GM18505 (cell line): ENCODE measurements around the gene NFIX.

Experiments
- ATAC-seq: cut with Tn5 transposase; IDR thresholded peaks from one replicate; pipeline ENCODE4 v1.9.1; 2021; ENCODE audit not compliant: unreplicated experiment
- POLR2A ChIP-seq: IDR thresholded peaks from 4 replicates; pipeline ENCODE4 v1.6.1; 2011; ENCODE audit warnings: borderline replicate concordance; ENCODE audit not compliant: insufficient read depth, insufficient read length; ENCODE audit errors: extremely low read depth

Gene NFIX

DNA sequence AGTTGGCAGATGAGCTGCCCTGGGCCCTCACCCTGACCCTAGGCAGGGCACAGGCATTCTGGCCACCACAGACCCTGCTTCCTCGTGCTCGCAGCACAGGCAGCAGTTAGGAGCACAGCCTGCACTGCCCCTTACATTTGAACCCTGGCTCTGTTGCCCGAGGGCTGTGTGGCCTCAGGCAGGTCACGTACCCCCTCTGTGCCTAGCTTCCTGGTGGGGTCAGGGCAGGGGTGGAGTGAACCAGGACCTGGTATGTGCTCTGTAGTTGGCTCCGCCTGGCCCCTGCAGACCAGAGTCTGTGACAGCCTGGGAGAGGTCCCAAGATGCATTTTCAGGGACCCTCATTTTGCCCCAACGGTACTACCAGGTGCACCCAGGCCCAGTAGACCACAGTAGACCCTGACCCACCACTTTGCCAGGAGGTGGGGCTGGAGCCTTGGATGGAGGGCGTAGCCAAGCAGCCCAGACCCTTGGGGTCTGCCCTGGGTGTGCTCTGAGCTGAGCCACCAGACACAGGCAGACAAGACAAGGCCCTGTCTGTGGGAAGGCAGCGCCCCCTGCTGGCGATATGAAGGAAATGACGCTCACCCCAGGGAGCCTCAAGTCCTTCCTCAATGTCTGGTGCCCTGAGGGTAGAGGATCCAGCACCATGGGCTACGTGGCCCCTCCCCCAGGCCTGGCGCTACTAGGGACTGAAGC is 98.3 kb downstream of the NFIX start:
- TF ChIP-seq POLR2A, result no peak
- no peak for ATAC-seq

DNA sequence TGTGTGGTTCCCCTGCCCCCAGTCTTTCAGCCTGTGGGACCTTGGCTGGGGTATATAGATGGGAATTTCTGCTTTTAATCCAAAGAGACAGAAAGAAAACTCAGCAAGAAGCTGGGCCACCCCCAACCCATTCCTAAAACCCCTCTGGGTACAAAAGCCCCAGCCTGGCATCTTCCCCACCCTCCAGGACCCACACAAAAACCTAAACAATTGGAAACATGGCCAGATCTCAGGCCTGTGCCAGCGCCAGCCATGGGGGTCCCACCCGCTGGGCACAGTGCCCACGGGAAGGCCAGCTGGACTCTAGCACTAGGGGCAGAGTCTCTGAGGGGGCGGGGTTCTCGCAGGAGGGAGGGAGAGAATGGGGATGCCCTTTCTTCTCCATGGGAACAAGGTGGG is 98.8 kb downstream of the NFIX start:
- no peak for ATAC-seq
- TF ChIP-seq POLR2A, result no peak

- TF ChIP-seq POLR2A, result no peak
- no peak for ATAC-seq
Observed at GRCh38 chr19:13094771-13095392, 99.6 kb downstream of the NFIX start.

DNA sequence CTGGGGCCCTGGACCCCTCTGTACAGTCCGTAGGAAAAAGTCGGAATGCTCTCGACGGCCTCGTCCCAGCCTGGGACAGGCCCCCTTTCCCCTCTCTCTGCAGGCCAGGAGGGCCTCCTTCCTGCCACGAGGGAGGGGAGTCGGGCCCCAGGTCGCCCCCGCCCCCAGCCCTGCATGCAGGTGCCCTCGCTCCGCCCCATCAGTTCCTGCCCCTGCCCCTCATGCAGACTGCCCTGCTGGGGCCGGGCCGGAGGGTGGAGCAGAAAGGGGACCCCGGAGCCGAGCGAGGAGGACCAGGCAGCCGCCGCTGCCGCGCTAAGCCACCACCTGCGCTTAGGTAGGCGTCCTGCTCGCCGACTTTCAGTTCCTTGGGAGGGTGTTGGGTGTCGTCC is 100.1 kb downstream of the NFIX start:
- ATAC-seq, result no peak
- TF ChIP-seq POLR2A, result no peak

- ATAC-seq, result no peak
- TF ChIP-seq POLR2A, result no peak
Observed at GRCh38 chr19:13095934-13096927, 101.0 kb downstream of the NFIX start.

DNA sequence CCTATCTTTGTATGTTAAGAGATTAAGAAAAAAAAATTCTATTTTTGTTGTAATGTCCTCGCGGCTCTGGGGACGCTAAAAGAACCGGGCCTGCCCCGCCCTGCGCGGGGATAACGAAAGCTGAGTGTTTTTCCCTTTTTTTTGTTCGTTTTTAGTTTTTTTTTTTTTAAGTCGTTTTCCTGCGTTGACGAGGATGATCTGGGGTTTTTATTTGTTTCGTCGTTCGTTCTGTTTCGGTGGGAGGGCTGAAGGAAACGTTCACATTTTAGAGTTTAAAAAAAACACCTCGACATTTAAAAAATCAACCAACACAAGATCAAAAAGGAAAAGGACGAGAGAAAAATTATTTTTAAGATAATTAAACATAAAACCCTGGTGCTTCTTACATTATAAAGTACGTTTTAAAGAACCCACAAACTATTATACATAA is 101.8 kb downstream of the NFIX start:
- ATAC-seq, result no peak
- no peak for TF ChIP-seq POLR2A

- no peak for ATAC-seq
- TF ChIP-seq POLR2A, result peak; percentile 27
Observed at GRCh38 chr19:13097463-13098258, 102.4 kb downstream of the NFIX start.

DNA sequence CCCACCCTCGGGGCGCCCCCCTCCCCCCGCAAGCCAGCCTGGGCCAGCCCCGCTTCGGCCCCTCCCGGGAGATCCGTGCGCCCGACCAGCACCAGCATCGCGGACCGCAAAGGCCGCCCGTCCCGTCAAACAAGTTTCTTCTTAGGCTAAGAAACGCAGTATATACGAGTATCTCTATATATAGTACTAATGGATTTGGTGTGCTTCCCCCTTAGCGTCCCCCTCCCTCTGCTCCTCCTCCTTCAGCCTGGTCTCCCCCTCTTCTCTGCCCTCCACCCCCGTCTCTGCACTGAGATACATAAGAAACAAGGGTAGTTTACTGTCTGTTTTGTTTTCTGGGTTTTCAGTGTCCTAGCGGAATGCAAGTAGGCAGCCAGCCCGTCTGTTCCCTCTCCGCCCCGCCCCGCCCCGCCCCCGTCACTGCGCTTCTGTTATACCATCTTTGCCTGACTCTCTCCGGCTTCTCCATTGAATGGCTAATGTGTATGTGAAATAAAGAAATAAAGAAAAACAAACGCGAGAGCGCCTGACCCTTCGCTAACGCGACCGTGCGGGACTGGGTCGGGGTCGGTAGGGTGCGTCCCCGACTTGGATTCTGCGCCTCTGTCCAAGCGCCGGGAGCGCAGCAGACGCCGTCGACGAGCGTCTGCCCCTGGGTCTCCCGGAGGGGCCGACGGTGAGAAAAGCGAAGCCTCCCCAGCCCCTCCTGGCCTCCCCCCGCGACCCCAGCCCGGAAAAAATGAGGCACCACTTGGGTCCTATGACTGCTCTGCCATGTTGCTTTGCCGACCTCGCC is 103.2 kb downstream of the NFIX start:
- TF ChIP-seq POLR2A, result no peak
- ATAC-seq, result no peak

DNA sequence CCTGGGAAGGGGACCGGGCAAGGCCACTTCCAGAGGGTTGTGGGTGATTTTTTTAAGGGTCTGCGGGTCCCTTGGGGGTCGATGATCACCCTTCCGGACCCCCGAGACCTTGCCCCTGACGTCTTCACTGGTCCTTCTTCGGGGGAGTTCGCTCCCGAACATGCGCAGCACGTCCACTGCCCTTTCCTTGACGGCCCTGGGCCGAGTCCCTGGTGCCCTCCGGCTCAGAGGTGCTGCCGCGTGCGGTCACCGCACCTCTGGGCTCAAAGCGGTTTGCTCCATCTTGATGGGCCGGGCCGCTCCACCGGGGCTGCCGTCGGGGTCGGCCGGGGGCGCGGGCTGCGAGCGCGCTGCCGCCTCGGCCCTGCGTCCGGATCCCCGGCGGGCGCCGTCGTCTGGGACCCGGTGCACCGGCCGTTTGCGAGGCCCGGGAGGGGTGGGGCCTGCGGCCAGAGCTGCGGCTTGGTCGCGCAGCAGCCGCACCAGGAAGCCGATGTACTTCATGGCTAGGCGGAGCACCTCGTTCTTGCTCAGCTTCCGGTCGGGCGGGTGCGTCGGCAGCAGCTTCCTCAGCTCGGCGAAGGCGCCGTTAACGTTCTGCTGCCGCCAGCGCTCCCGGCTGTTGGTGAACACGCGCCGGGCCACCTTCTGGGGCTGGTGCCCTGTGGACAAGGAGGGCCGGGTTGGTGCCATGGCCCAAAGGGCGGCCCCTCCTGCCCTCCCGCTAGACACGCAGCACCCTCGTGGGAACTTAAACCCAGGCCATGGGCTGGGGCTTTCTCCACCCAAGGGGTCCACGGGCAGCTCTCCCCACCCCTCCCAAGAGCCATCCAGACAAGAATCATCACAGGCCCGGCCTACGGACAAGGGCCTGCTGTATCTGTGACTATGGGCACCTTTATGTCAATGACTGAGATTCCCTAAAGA is 104.1 kb downstream of the NFIX start:
- no peak for ATAC-seq
- peak; percentile 6 for TF ChIP-seq POLR2A

- TF ChIP-seq POLR2A, result peak; percentile 22
- ATAC-seq, result peak; percentile 22
Observed at GRCh38 chr19:13100031-13100588, 104.8 kb downstream of the NFIX start.
